GM19328 (cell line): Measurements from ENCODE around the gene EVA1C.
"Not testable (repeated sequence)": the region's sequence is repeated elsewhere in the genome, so short reads cannot be mapped to it uniquely, and the experiment has no call there.

Experiments used
- ATAC-seq: cut with Tn5 transposase; IDR thresholded peaks from one replicate; pipeline ENCODE4 v1.9.1; 2021; ENCODE audit warnings: mild to moderate bottlenecking, moderate library complexity; ENCODE audit not compliant: unreplicated experiment

Gene EVA1C

GRCh38 chr21:32558106-32558505 is 145.6 kb downstream of the EVA1C start:
- no peak for ATAC-seq

GRCh38 chr21:32559006-32559610 is 146.6 kb downstream of the EVA1C start:
- no peak for ATAC-seq

- no peak for ATAC-seq
Measured at GRCh38 chr21:32560896-32561295, 148.4 kb downstream of the EVA1C start.

- ATAC-seq, result not testable (repeated sequence)
Measured at GRCh38 chr21:32561476-32561875, 149.0 kb downstream of the EVA1C start.

GRCh38 chr21:32562426-32562825 is 149.9 kb downstream of the EVA1C start:
- no peak for ATAC-seq

- ATAC-seq, result no peak
Measured at GRCh38 chr21:32562915-32563314, 150.4 kb downstream of the EVA1C start.
